ENCODE data around the gene SLC35F1.
"Not testable (repeated sequence)": the region's sequence is repeated elsewhere in the genome, so short reads cannot be mapped to it uniquely, and the experiment has no call there.

The SLC35F1 gene

GRCh38 chr6:117906958-117907600 is at the start of gene SLC35F1:
Gene SLC35F1 (plus strand): TSS chr6:117907264.
- no peak for DNase-seq

GRCh38 chr6:117858601-117859000 is 48.5 kb upstream of the SLC35F1 start:
- DNase-seq = not testable (repeated sequence)

DNA sequence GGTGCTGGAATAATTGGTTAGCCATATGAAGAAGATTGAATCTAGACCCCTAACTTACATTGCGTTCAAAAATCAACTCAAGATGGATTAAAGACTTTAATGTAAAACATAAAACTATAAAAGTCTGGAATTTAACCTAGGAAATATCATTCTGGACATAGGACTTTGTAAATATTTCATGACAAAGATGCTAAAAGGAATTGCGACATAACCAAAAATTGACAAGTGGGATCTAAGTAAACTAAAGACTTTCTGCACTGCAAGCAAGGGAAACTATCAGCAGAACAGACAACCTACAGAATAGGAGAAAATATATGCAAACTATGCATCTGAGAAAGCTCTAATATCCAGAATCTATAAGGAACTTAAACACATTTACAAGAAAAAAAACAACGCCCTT is 45.5 kb upstream of the SLC35F1 start:
- DNase-seq = no peak

- DNase-seq = no peak
Observed at GRCh38 chr6:117866561-117866960, 40.5 kb upstream of the SLC35F1 start.

DNA sequence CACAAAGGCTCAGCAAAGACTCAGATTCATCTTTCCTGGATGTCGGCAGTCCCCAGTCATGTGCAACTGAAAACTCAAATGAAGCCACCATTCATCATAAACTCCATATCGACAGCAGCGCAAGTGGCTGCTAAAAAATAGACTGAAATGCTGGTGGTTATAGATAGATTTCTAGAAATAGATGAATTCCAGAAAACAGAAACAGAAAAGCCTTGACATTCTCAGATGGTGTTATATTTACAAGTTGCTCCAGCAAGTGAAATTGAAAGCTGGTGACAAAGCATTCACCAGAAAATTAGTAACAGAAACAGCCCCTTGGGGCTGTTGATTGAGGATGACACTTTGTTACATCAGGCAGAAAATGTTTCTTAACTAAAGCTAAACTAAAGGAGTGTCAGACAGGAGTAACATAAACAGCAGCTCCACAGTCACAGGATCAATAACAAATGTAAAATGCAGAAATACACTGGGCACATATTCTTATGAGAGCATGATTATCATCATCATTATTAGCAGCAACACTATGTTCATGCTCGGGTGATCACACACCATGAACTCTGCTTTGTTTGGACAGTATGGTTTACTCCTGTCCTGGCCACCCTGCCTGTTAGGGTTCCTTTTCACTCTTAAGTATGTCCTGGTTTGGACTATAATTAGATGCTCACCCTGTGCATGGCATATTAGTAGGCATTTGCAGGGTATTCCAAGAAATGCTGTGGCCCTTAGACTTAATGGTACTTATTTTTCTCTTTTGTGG is 36.4 kb upstream of the SLC35F1 start:
- DNase-seq = no peak

- DNase-seq = no peak
Observed at GRCh38 chr6:117880824-117881223, 26.2 kb upstream of the SLC35F1 start.

GRCh38 chr6:117890172-117890571 is 16.9 kb upstream of the SLC35F1 start:
- DNase-seq = no peak

- DNase-seq = no peak
Observed at GRCh38 chr6:117906507-117906957, 532 bp upstream of the SLC35F1 start.

DNA sequence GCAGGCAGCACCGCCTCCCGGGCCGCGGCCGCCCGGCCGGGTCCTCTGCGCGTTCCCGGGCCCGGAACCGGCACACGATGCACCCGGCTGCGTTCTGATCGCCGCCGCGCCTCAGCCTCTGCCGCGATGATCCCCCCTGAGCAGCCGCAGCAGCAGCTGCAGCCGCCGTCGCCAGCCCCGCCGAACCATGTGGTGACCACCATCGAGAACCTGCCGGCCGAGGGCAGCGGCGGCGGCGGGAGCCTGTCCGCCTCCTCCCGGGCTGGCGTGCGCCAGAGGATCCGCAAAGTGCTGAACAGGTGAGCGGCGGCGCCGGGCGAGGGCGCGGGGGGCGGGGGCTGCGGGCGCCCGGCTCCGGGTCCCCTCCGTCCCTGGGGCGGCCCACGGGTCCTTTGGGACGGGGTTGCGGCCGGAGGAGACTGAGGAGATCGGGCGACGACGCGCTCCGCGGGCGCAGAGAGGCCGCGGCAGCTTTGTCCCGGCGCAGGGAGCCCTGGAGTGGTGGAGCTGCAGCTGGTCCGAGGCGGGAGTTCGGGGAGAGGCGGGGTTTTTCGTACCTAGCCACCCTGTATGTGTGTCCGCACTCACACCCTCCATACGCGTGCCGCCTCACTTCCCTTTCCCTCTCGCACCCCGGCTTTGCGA is 659 bp downstream of the SLC35F1 start:
- no peak for DNase-seq

- DNase-seq = no peak
Observed at GRCh38 chr6:117908246-117909068, 1.4 kb downstream of the SLC35F1 start.

DNA sequence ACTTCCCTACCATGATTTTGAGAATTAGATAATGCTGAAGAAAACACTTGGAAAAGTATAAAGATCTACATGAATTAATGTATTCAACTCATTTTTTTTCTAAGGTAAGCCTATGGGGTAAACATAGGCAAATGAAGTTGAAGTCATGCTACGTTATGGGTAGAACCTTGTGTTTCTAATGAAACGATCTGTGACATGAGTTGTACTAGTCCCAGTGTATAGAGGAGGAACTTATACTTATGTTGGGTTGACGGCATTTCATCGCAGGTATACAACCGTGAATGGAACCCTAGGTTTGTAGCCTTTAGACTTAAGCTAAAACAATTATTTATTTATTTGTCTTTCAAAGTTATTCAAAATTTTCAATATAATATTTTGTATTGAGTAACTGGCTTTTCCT is 2.6 kb downstream of the SLC35F1 start:
- DNase-seq = no peak

- no peak for DNase-seq
Observed at GRCh38 chr6:117910549-117910948, 3.5 kb downstream of the SLC35F1 start.

GRCh38 chr6:117911150-117911549 is 4.1 kb downstream of the SLC35F1 start:
- DNase-seq = no peak

DNA sequence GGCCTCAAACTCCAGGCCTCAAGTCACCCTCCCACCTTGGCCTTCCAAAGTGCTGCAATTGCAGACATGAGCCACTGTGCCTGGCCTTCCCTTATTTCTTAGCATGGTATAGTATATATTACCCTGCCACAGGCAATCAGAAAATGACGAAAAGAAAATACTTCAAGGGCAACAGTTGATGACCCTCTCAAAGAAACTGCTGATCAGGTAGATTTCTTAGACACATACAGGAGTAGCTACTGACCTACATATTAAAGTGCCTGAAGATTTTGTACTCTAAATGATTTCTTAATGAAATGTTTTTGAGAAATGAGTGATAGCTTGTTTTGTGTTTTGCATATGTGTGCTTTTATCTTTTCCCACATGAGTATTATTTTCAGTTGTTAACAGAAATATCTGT is 4.6 kb downstream of the SLC35F1 start:
- DNase-seq = no peak

DNA sequence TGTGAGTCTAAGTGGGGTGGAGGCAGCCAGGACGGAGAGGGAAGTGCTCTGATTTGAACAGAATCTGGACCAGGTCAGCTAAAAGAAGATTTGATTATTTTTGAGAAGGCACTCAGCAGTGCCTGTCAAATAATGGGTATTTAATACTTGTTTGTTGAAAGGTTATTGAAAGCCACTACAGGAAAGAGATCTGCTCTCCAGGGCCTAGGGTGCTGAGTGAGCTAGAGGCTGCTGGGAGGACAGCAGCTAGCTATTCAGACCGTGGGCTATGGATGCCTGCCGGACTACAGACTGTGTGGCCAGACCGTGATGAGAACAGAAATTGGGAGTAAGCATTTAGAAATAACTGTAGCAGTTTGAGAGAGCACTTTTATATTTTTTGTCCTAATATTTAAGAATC is 8.8 kb downstream of the SLC35F1 start:
- no peak for DNase-seq

DNA sequence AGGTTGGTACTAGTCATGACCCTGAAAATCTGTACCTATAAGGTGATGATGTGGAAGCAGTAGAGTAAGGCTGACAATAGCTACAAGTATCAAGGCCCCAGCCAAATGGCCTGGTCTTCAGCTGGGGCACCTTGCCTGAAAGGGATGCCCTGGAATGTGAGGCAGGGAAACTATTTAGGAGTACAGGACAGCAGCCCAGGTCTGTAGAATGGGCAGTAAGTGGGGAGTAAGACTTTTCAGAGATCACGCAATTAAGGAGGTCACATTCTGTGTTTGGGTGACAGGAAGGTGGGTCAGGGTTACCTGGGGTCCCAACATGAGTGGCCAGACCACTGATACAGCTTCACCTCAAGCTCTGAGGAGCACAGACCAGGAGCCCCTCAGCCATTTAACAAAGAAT is 9.4 kb downstream of the SLC35F1 start:
- no peak for DNase-seq

- DNase-seq = no peak
Observed at GRCh38 chr6:117917176-117917575, 10.1 kb downstream of the SLC35F1 start.

DNA sequence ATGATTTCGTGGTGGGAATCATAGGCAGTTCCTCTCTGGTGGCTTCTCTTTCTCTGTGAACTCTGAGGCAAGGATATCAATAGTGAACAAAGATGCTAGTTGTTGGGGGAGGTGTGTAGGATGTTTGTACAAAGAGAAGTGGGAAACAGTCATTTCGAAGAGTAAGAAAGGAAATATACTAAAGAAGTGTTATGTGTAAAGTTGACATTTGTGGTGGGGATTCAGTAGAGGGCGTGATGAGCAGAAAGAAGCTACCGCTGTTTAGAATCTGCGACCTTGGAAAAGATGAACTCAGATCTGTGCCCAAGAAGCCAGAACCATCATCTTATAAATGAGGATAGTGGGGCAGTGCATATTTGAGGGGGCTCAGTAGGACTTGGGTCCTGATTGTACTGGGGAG is 11.4 kb downstream of the SLC35F1 start:
- no peak for DNase-seq

DNA sequence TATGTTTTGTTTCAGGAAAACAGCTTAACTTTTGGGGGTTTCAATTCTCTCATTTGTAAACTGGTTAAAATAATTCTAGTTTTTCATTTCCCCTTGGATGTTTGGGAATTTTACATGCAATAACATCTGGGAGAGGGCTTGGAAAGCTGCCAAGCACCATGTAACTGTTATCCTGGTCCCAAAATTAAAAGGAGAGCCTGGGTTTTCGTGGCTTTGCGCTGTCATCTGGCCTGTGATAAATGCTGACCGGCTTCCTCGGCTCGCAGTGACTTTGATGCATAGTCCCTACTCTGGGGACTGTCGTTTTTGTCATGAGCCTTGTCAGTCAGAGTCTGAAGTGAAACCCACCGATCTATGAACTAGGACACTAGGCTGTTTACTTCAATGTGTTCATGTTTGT is 12.2 kb downstream of the SLC35F1 start:
- DNase-seq = no peak

GRCh38 chr6:117919775-117920729 is 13.0 kb downstream of the SLC35F1 start:
- no peak for DNase-seq

- DNase-seq = no peak
Observed at GRCh38 chr6:117924690-117925089, 17.6 kb downstream of the SLC35F1 start.

DNA sequence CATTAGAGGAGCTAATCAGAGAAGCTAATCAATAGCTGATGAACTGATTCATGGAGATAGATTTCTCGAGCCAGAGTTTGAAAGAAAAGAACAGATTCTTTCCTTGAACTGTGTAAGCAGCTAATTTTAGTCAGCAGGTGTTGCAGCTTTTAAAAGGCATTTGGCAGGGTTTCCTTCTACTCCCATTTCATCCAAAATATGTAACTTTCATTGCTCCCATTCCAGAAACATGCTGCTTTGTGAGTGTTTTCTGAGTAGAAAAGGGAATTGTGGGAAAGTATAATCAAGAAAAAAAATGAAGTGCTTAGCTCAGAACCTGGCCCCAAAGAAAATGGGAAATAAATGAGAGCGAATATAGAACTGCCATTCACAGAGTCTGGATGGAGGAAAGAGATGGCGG is 20.8 kb downstream of the SLC35F1 start:
- DNase-seq = no peak
